Measurements from ENCODE around the gene TADA2B.

The TADA2B gene

GRCh38 chr4:7015383-7016035 is 27.7 kb upstream of the TADA2B start:
- no peak for DNase-seq
- TF ChIP-seq CTCF (IDR thresholded peaks at IDR 0.05; ENCODE audit: low read depth, low read length), result no peak
- Histone ChIP-seq H3K9me3 (ENCODE audit: severe bottlenecking) (no peaks in the 10 kb centered on the region), H3K4me3 (ENCODE audit: low read depth, low read length) (no peak overlapping the region), H3K27ac (no peak overlapping the region), H3K27me3 (ENCODE audit: insufficient read depth, low read depth, severe bottlenecking) (no peaks in the 10 kb centered on the region), H3K36me3 (peaks cover 70% of the 10 kb centered on the region)

DNA sequence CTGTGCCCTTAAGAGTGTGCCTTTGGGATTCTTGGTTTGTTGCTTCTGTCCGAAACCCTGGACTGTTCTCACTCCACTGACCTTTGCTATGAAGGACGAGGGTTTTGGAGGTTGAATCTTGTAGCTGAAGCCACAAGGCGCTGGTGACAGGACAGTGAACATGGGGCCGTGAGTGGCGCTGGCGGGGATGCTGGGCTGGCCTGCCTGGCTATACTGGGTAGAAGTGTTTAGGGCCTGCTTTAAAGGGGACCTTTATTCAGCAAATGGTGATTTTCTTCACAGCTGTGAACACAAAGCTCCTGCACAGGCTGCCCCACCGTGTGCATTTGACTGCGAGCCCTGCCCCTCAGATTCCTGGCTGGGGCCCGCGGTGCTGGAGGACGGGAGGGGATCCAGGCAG is 27.1 kb upstream of the TADA2B start:
- Histone ChIP-seq H3K9me3 (ENCODE audit: severe bottlenecking) (no peaks in the 10 kb centered on the region), H3K36me3 (peaks cover 70% of the 10 kb centered on the region), H3K27ac (no peak overlapping the region), H3K4me3 (ENCODE audit: low read depth, low read length) (no peak overlapping the region), H3K27me3 (ENCODE audit: insufficient read depth, low read depth, severe bottlenecking) (no peaks in the 10 kb centered on the region)
- no peak for DNase-seq
- no peak for TF ChIP-seq CTCF (IDR thresholded peaks at IDR 0.05; ENCODE audit: low read depth, low read length)

GRCh38 chr4:7016512-7016911 is 26.7 kb upstream of the TADA2B start:
- no peak overlapping the region for H3K27ac ChIP-seq
- H3K9me3 ChIP-seq (ENCODE audit: severe bottlenecking), result no peaks in the 10 kb centered on the region
- no peak overlapping the region for H3K4me3 ChIP-seq (ENCODE audit: low read depth, low read length)
- H3K36me3 ChIP-seq, result peaks cover 70% of the 10 kb centered on the region
- TF ChIP-seq CTCF (IDR thresholded peaks at IDR 0.05; ENCODE audit: low read depth, low read length), result no peak
- H3K27me3 ChIP-seq (ENCODE audit: insufficient read depth, low read depth, severe bottlenecking), result no peaks in the 10 kb centered on the region
- DNase-seq, result no peak

- no peak overlapping the region for H3K4me3 ChIP-seq (ENCODE audit: low read depth, low read length)
- no peak overlapping the region for H3K27ac ChIP-seq
- H3K27me3 ChIP-seq (ENCODE audit: insufficient read depth, low read depth, severe bottlenecking), result no peaks in the 10 kb centered on the region
- H3K9me3 ChIP-seq (ENCODE audit: severe bottlenecking), result no peaks in the 10 kb centered on the region
- no peak for TF ChIP-seq CTCF (IDR thresholded peaks at IDR 0.05; ENCODE audit: low read depth, low read length)
- H3K36me3 ChIP-seq, result peaks cover 71% of the 10 kb centered on the region
- DNase-seq, result no peak
Measured at GRCh38 chr4:7017446-7018048, 25.6 kb upstream of the TADA2B start.

GRCh38 chr4:7018281-7018680 is 24.9 kb upstream of the TADA2B start:
- Histone ChIP-seq H3K36me3 (peaks cover 64% of the 10 kb centered on the region), H3K27me3 (ENCODE audit: insufficient read depth, low read depth, severe bottlenecking) (no peaks in the 10 kb centered on the region), H3K4me3 (ENCODE audit: low read depth, low read length) (no peak overlapping the region), H3K27ac (no peak overlapping the region), H3K9me3 (ENCODE audit: severe bottlenecking) (no peaks in the 10 kb centered on the region)
- no peak for DNase-seq
- no peak for TF ChIP-seq CTCF (IDR thresholded peaks at IDR 0.05; ENCODE audit: low read depth, low read length)

- no peaks in the 10 kb centered on the region for H3K27me3 ChIP-seq (ENCODE audit: insufficient read depth, low read depth, severe bottlenecking)
- no peak for DNase-seq
- no peak overlapping the region for H3K27ac ChIP-seq
- no peaks in the 10 kb centered on the region for H3K9me3 ChIP-seq (ENCODE audit: severe bottlenecking)
- peaks cover 56% of the 10 kb centered on the region for H3K36me3 ChIP-seq
- no peak for TF ChIP-seq CTCF (IDR thresholded peaks at IDR 0.05; ENCODE audit: low read depth, low read length)
- H3K4me3 ChIP-seq (ENCODE audit: low read depth, low read length), result no peak overlapping the region
Measured at GRCh38 chr4:7019367-7019766, 23.8 kb upstream of the TADA2B start.
